SU-DHL-6 (cell line): Measurements from ENCODE around the gene KLK1.

Experiments used
- EZH2phosphoT487 ChIP-seq: fragments of 200-600 bp; sonication (generic), shearing (Covaris generic); conservative IDR thresholded peaks from 2 replicates; pipeline ENCODE4 v1.6.1; 2018; ENCODE audit warnings: mild to moderate bottlenecking, antibody characterized with exemption, low read length, moderate library complexity, mixed read lengths
- TF ChIP-seq, protein P1 (sequence below): fragments of 200-600 bp; sonication (generic); IDR thresholded peaks from one replicate; pipeline ENCODE4 v1.5.1; 2017; ENCODE audit warnings: antibody characterized with exemption, mild to moderate bottlenecking, low read length, moderate library complexity; ENCODE audit not compliant: insufficient read depth, poor library complexity, severe bottlenecking

DNA sequence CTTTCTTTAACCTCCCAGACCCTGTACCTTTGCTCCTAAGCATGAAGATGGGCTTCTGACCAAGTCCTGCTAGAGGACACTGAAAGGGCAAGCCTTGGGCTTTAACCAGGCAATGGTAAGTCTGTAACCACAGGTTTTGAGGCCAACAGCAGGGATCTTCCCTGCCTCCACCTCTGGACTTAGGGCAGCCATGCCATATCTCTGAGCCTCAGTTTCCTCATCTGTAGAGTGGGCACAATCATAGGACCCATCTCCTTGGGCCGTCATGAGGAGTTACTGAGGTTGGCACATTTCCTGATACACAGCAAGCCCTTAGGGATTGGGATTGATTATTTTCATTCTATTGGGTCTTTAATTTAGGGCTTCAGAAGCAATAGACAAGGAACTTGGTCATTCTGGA, 14.7 kb downstream of the KLK1 start:
- TF ChIP-seq, protein P1, sequence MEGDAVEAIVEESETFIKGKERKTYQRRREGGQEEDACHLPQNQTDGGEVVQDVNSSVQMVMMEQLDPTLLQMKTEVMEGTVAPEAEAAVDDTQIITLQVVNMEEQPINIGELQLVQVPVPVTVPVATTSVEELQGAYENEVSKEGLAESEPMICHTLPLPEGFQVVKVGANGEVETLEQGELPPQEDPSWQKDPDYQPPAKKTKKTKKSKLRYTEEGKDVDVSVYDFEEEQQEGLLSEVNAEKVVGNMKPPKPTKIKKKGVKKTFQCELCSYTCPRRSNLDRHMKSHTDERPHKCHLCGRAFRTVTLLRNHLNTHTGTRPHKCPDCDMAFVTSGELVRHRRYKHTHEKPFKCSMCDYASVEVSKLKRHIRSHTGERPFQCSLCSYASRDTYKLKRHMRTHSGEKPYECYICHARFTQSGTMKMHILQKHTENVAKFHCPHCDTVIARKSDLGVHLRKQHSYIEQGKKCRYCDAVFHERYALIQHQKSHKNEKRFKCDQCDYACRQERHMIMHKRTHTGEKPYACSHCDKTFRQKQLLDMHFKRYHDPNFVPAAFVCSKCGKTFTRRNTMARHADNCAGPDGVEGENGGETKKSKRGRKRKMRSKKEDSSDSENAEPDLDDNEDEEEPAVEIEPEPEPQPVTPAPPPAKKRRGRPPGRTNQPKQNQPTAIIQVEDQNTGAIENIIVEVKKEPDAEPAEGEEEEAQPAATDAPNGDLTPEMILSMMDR: no peak
- no peak for TF ChIP-seq EZH2phosphoT487
